GM23248 (cell line): ENCODE results near the gene STUM. TPM values are rescaled to one million over a fixed set of nuclear protein-coding genes. Genes with fewer than 3 reads are reported as not detected.
A peak's percentile ranks its signal among the peaks of the same experiment; 100 is the strongest.

Experiments used
- DNase-seq: peaks from one replicate; pipeline ENCODE4 v3.0.0-alpha.2; 2015
- H2AFZ ChIP-seq: fragments of 200-600 bp; sonication (generic); 2 replicates; pipeline ENCODE4 v1.6.1; 2016; ENCODE audit warnings: antibody characterized with exemption
- H3F3A ChIP-seq: fragments of 200-600 bp; sonication (generic); 2 replicates; pipeline ENCODE4 v1.6.1; 2016; ENCODE audit warnings: mild to moderate bottlenecking, antibody characterized with exemption, mixed run types; ENCODE audit not compliant: insufficient read depth
- H3K27ac ChIP-seq: fragments of 200-600 bp; sonication (generic); 2 replicates; pipeline ENCODE4 v1.5.1; 2016; ENCODE audit warnings: mild to moderate bottlenecking
- H3K27me3 ChIP-seq: fragments of 200-600 bp; sonication (generic); replicated peaks from 2 replicates; pipeline ENCODE4 v1.6.1; 2016; ENCODE audit warnings: mild to moderate bottlenecking; ENCODE audit not compliant: insufficient read depth
- H3K36me3 ChIP-seq: fragments of 200-600 bp; sonication (generic); 2 replicates; pipeline ENCODE4 v1.6.1; 2016; ENCODE audit warnings: low read depth, mild to moderate bottlenecking
- H3K4me1 ChIP-seq: fragments of 200-600 bp; sonication (generic); 2 replicates; pipeline ENCODE4 v1.6.1; 2016; ENCODE audit warnings: mild to moderate bottlenecking; ENCODE audit not compliant: insufficient read depth
- H3K4me2 ChIP-seq: fragments of 200-600 bp; sonication (generic); one replicate; pipeline ENCODE4 v1.6.1; 2016; ENCODE audit warnings: mild to moderate bottlenecking; ENCODE audit not compliant: unreplicated experiment
- H3K4me3 ChIP-seq: fragments of 200-600 bp; sonication (generic); 2 replicates; pipeline ENCODE4 v1.5.1; 2016; ENCODE audit warnings: mild to moderate bottlenecking
- H3K79me2 ChIP-seq: fragments of 200-600 bp; sonication (generic); 2 replicates; pipeline ENCODE4 v1.6.1; 2016; ENCODE audit warnings: mild to moderate bottlenecking; ENCODE audit not compliant: insufficient read depth
- H3K9ac ChIP-seq: fragments of 200-600 bp; sonication (generic); 2 replicates; pipeline ENCODE4 v1.6.1; 2016; ENCODE audit warnings: mild to moderate bottlenecking
- H3K9me2 ChIP-seq: fragments of 200-600 bp; sonication (generic); 2 replicates; pipeline ENCODE4 v1.6.1; 2016; ENCODE audit warnings: mixed run types, mild to moderate bottlenecking, moderate library complexity; ENCODE audit not compliant: insufficient read depth
- H3K9me3 ChIP-seq: fragments of 200-600 bp; sonication (generic); one replicate; pipeline ENCODE4 v1.6.1; 2017; ENCODE audit warnings: low read depth
- H4K20me1 ChIP-seq: fragments of 200-600 bp; sonication (generic); 2 replicates; pipeline ENCODE4 v1.6.0; 2016; ENCODE audit not compliant: insufficient read depth
- EZH2 ChIP-seq: fragments of 200-600 bp; sonication (generic); IDR thresholded peaks from 2 replicates; pipeline ENCODE4 v1.6.1; 2018; ENCODE audit warnings: antibody characterized with exemption, mild to moderate bottlenecking; ENCODE audit not compliant: insufficient read depth, poor library complexity, severe bottlenecking
- EZH2phosphoT487 ChIP-seq: fragments of 200-600 bp; sonication (generic); IDR thresholded peaks from 2 replicates; pipeline ENCODE4 v1.6.1; 2018; ENCODE audit warnings: antibody characterized with exemption, moderate library complexity, mild to moderate bottlenecking, low read depth; ENCODE audit not compliant: insufficient read depth
- WGBS, 2 experiments: methylation state at CpG; one replicate each; pipeline ENCODE4 v1.1.6; 2015 to 2017; ENCODE audit warnings: low lambda C conversion rate in 2 of 2, low coverage in 1 of 2; ENCODE audit errors: missing lambda C conversion rate in 2 of 2; 5-methylcytosine and 5-hydroxymethylcytosine counted together
- in situ Hi-C: fragments of 300-500 bp; cut with MboI; formaldehyde crosslinking; loops from 2 replicates; pipeline ENCODE4 v1.15.0; 2020
- polyA plus RNA-seq: library from polyadenylated mRNA; unstranded; fragments of >200 nt; fragmentation: Nextera tagmentation; extraction: Ambion mirVana; gene quantifications from 2 replicates; pipeline ENCODE4 v1.2.1, GENCODE V29; 2016
- total RNA-seq: library from RNA; depleted of rRNA; stranded (reverse); fragments of >200 nt; shearing (Covaris generic); gene quantifications from 2 replicates; pipeline ENCODE4 v1.2.3, GENCODE V29; 2014

The STUM gene
- total and polyA plus RNA-seq, 2 experiments from 2014 or later = under 0.01 TPM; not detected in 1

GRCh38 chr1:226625832-226626576 lies 77.4 kb downstream of the STUM start:
- Histone ChIP-seq H3K27ac (no peak overlapping the region), H3K79me2 (no peaks in the 10 kb centered on the region), H3K4me1 (peaks cover 7% of the 10 kb centered on the region; the same call in 1 of the 2 replicates), H3K9ac (no peak overlapping the region), H3K4me2 (peak overlapping the region; percentile 52), H2AFZ (no peak overlapping the region), H4K20me1 (no peaks in the 10 kb centered on the region), H3K9me3 (no peaks in the 10 kb centered on the region), H3F3A (no peaks in the 10 kb centered on the region), H3K4me3 (no peak overlapping the region), H3K9me2 (no peaks in the 10 kb centered on the region), H3K36me3 (no peaks in the 10 kb centered on the region), H3K27me3 (no peaks in the 10 kb centered on the region)
- TF ChIP-seq EZH2phosphoT487 = no peak
- TF ChIP-seq EZH2 = no peak
- DNase-seq = no peak
- 59 to 68% methylated on average over 9 to 10 of the region's 10 CpGs for WGBS, 2 experiments
- in situ Hi-C loops = no loop called here

GRCh38 chr1:226626577-226626956 lies 78.0 kb downstream of the STUM start:
- H3K9ac ChIP-seq = no peak overlapping the region

GRCh38 chr1:226627050-226627755 lies 78.6 kb downstream of the STUM start:
- 63 to 68% methylated on average over 6 of the region's 6 CpGs for WGBS, 2 experiments
- H3K9ac ChIP-seq = no peak overlapping the region
- H3K9me3 ChIP-seq = no peaks in the 10 kb centered on the region
- H3K4me3 ChIP-seq = no peak overlapping the region
- no peak for DNase-seq
- H3K36me3 ChIP-seq = no peaks in the 10 kb centered on the region
- no peaks in the 10 kb centered on the region for H3F3A ChIP-seq
- H3K9me2 ChIP-seq = no peaks in the 10 kb centered on the region
- no peaks in the 10 kb centered on the region for H3K27me3 ChIP-seq
- in situ Hi-C loops = no loop called here
- H3K79me2 ChIP-seq = no peaks in the 10 kb centered on the region
- peaks cover 7% of the 10 kb centered on the region; the same call in 1 of the 2 replicates for H3K4me1 ChIP-seq
- H4K20me1 ChIP-seq = no peaks in the 10 kb centered on the region
- TF ChIP-seq EZH2 = no peak
- no peak for TF ChIP-seq EZH2phosphoT487
- H2AFZ ChIP-seq = no peak overlapping the region
- H3K4me2 ChIP-seq = no peak overlapping the region
- H3K27ac ChIP-seq = no peak overlapping the region

More at GRCh38 chr1:226626577-226626956, 78.0 kb downstream of the STUM start:
- H3K9me3 ChIP-seq = no peaks in the 10 kb centered on the region
- H3K4me2 ChIP-seq = peak overlapping the region; percentile 52
- no peaks in the 10 kb centered on the region for H4K20me1 ChIP-seq
- H3K36me3 ChIP-seq = no peaks in the 10 kb centered on the region
- H3K79me2 ChIP-seq = no peaks in the 10 kb centered on the region
- no peak overlapping the region for H3K27ac ChIP-seq
- in situ Hi-C loops = no loop called here
- peak; percentile 91 for DNase-seq
- H3K27me3 ChIP-seq = no peaks in the 10 kb centered on the region
- H2AFZ ChIP-seq = no peak overlapping the region
- no peaks in the 10 kb centered on the region for H3K9me2 ChIP-seq
- peaks cover 7% of the 10 kb centered on the region; the same call in 1 of the 2 replicates for H3K4me1 ChIP-seq
- H3K4me3 ChIP-seq = no peak overlapping the region
- WGBS, 2 experiments = 2 to 3% methylated on average over 11 of the region's 11 CpGs
- H3F3A ChIP-seq = no peaks in the 10 kb centered on the region
- TF ChIP-seq EZH2 = no peak
- no peak for TF ChIP-seq EZH2phosphoT487

- TF ChIP-seq EZH2 = no peak
- in situ Hi-C loops = no loop called here
- no peak overlapping the region for H3K4me3 ChIP-seq
- H3K36me3 ChIP-seq = no peaks in the 10 kb centered on the region
- H3K4me1 ChIP-seq = peaks cover 7% of the 10 kb centered on the region; the same call in 1 of the 2 replicates
- no peak overlapping the region for H3K4me2 ChIP-seq
- no peak overlapping the region for H3K27ac ChIP-seq
- no peak overlapping the region for H3K9ac ChIP-seq
- no peak overlapping the region for H2AFZ ChIP-seq
- no peak for DNase-seq
- 83 to 85% methylated on average over 11 of the region's 11 CpGs for WGBS, 2 experiments
- H3K27me3 ChIP-seq = no peaks in the 10 kb centered on the region
- H3F3A ChIP-seq = no peaks in the 10 kb centered on the region
- H4K20me1 ChIP-seq = no peaks in the 10 kb centered on the region
- H3K9me3 ChIP-seq = no peaks in the 10 kb centered on the region
- H3K79me2 ChIP-seq = no peaks in the 10 kb centered on the region
- no peaks in the 10 kb centered on the region for H3K9me2 ChIP-seq
Measured at GRCh38 chr1:226627924-226628611, 79.5 kb downstream of the STUM start.
